ENCODE results near the gene KIF11.

KIF11 gene

GRCh38 chr10:92677708-92678107 is 84.8 kb downstream of the KIF11 start:
- DNase-seq (ENCODE audit: low read depth, low spot score): no peak

GRCh38 chr10:92678206-92678605 is 85.3 kb downstream of the KIF11 start:
- no peak for DNase-seq (ENCODE audit: low read depth, low spot score)

GRCh38 chr10:92681306-92681834 is 88.4 kb downstream of the KIF11 start:
- DNase-seq (ENCODE audit: low read depth, low spot score): no peak

- no peak for DNase-seq (ENCODE audit: low read depth, low spot score)
Measured at GRCh38 chr10:92688573-92688926, 95.6 kb downstream of the KIF11 start.

- DNase-seq (ENCODE audit: low read depth, low spot score): no peak
Measured at GRCh38 chr10:92688927-92689662, 96.2 kb downstream of the KIF11 start.

GRCh38 chr10:92689663-92690210 is 96.8 kb downstream of the KIF11 start, which contains the start of gene HHEX:
Gene HHEX, plus strand, starts transcription at chr10:92689955. Its CDS starts 32 bp downstream, at chr10:92689987.
- no peak for DNase-seq (ENCODE audit: low read depth, low spot score)

GRCh38 chr10:92690211-92690914 is 97.4 kb downstream of the KIF11 start:
- no peak for DNase-seq (ENCODE audit: low read depth, low spot score)

- no peak for DNase-seq (ENCODE audit: low read depth, low spot score)
Measured at GRCh38 chr10:92690915-92691590, 98.1 kb downstream of the KIF11 start.

- DNase-seq (ENCODE audit: low read depth, low spot score): no peak
Measured at GRCh38 chr10:92691591-92692079, 98.7 kb downstream of the KIF11 start.

GRCh38 chr10:92692080-92692671 is 99.2 kb downstream of the KIF11 start:
- DNase-seq (ENCODE audit: low read depth, low spot score): no peak

GRCh38 chr10:92692697-92693533 is 100.0 kb downstream of the KIF11 start:
- DNase-seq (ENCODE audit: low read depth, low spot score): no peak

GRCh38 chr10:92693534-92693893 is 100.6 kb downstream of the KIF11 start:
- no peak for DNase-seq (ENCODE audit: low read depth, low spot score)

- DNase-seq (ENCODE audit: low read depth, low spot score): no peak
Measured at GRCh38 chr10:92695679-92696605, 103.0 kb downstream of the KIF11 start.

GRCh38 chr10:92696606-92697383 is 103.9 kb downstream of the KIF11 start:
- no peak for DNase-seq (ENCODE audit: low read depth, low spot score)

- no peak for DNase-seq (ENCODE audit: low read depth, low spot score)
Measured at GRCh38 chr10:92697663-92698511, 105.0 kb downstream of the KIF11 start.

GRCh38 chr10:92699193-92699517 is 106.2 kb downstream of the KIF11 start:
- no peak for DNase-seq (ENCODE audit: low read depth, low spot score)

- DNase-seq (ENCODE audit: low read depth, low spot score): no peak
Measured at GRCh38 chr10:92699518-92700381, 106.8 kb downstream of the KIF11 start.
